GM12878 (cell line): ENCODE data around the gene XRCC4. TPM values are rescaled to one million over a fixed set of nuclear protein-coding genes. Genes with fewer than 3 reads are reported as not detected.

Source experiments
- ATAC-seq: fragments of 200-7000 bp; cut with Tn5 transposase; 3 replicates; pipeline ENCODE4 v1.9.1; 2020; ENCODE audit warnings: mild to moderate bottlenecking, moderate library complexity
- BruUV-seq: library from RNA; stranded (reverse); fragments of 400-500 nt; replicated peaks from 2 replicates; lab custom pipeline; 2021; lab: Mats Ljungman, UMichigan
- CTCF ChIA-PET: fragments of 300-600 bp; sonication (Branson Sonifier 250); formaldehyde crosslinking; extraction: SDS; loops from one replicate; lab custom pipeline; 2021; ENCODE audit warnings: inconsistent platforms; lab: Yijun Ruan, JAX
- POLR2A ChIA-PET: fragments of 350-600 bp; formaldehyde crosslinking; extraction: SDS; loops from one replicate; lab custom pipeline; 2021; ENCODE audit warnings: inconsistent platforms; lab: Charles Lee
- RAD21 ChIA-PET: fragments of 300-600 bp; sonication (Branson Sonifier 250); formaldehyde crosslinking; loops from one replicate; lab custom pipeline; 2023; ENCODE audit warnings: antibody characterized with exemption; ENCODE audit not compliant: unreplicated experiment; lab: Charles Lee
- SMC1A ChIA-PET: fragments of 300-600 bp; sonication (Branson Sonifier 250); formaldehyde crosslinking; loops from one replicate; lab custom pipeline; 2023; ENCODE audit not compliant: unreplicated experiment, uncharacterized antibody; lab: Charles Lee
- DNase-seq: peaks from one replicate; pipeline ENCODE4 v3.0.0-alpha.2; 2011; ENCODE audit warnings: low read depth, low spot score
- FAIRE-seq: peaks from 3 replicates; lab custom pipeline; 2011; peaks lifted over from hg19 to GRCh38; lab: Jason Lieb, UNC
- H2AFZ ChIP-seq: 2 replicates; pipeline ENCODE4 v1.6.0; 2011; ENCODE audit warnings: low read depth, low read length, control low read depth; ENCODE audit not compliant: control insufficient read depth
- H3K27ac ChIP-seq: 2 replicates; pipeline ENCODE4 v1.5.1; 2011; ENCODE audit warnings: control low read depth; ENCODE audit not compliant: control insufficient read depth, insufficient read depth
- H3K27me3 ChIP-seq, 2 experiments: replicated peaks in 1 of 2; 2 replicates each; pipeline versions ENCODE4 v1.6.0 to v1.6.1; 2011; ENCODE audit warnings: low read length in 1 of 2; ENCODE audit not compliant: control insufficient read depth in 2 of 2, insufficient read depth in 2 of 2
- H3K36me3 ChIP-seq, 2 experiments: 2 replicates each; pipeline ENCODE4 v1.5.1; 2011; ENCODE audit warnings: low read length in 1 of 2; ENCODE audit not compliant: control insufficient read depth in 2 of 2, insufficient read depth in 2 of 2
- H3K4me1 ChIP-seq: 2 replicates; pipeline ENCODE4 v1.6.1; 2011; ENCODE audit warnings: mild to moderate bottlenecking, low read length, moderate library complexity, mixed read lengths; ENCODE audit not compliant: control insufficient read depth, insufficient read depth
- H3K4me2 ChIP-seq: 2 replicates; pipeline ENCODE4 v1.6.0; 2011; ENCODE audit warnings: control low read depth; ENCODE audit not compliant: control insufficient read depth, insufficient read depth
- H3K4me3 ChIP-seq: fragments of 200-600 bp; sonication (generic); 2 replicates; pipeline ENCODE4 v1.5.1; 2016
- H3K79me2 ChIP-seq: 2 replicates; pipeline ENCODE4 v1.6.0; 2011; ENCODE audit warnings: low read length; ENCODE audit not compliant: control insufficient read depth, insufficient read depth
- H3K9ac ChIP-seq: 2 replicates; pipeline ENCODE4 v1.8.0; 2011; ENCODE audit warnings: low read length, control low read depth, mixed read lengths; ENCODE audit not compliant: control insufficient read depth, insufficient read depth
- H3K9me3 ChIP-seq: replicated peaks from 3 replicates; pipeline ENCODE4 v1.5.1; 2011; ENCODE audit warnings: mild to moderate bottlenecking, low read length; ENCODE audit not compliant: control insufficient read depth, insufficient read depth
- H4K20me1 ChIP-seq: 2 replicates; pipeline ENCODE4 v1.6.0; 2011; ENCODE audit not compliant: control insufficient read depth, insufficient read depth
- BCL3 ChIP-seq: IDR thresholded peaks from 2 replicates; pipeline ENCODE4 v1.6.1; 2011; ENCODE audit warnings: borderline replicate concordance, low read depth, mild to moderate bottlenecking, moderate library complexity, low read length; ENCODE audit not compliant: insufficient read depth, poor library complexity, severe bottlenecking
- CHD2 ChIP-seq: IDR thresholded peaks from 2 replicates; pipeline ENCODE4 v1.6.1; 2011; ENCODE audit warnings: low read depth, low read length, improper control_type of control experiment, borderline replicate concordance
- FOS ChIP-seq: IDR thresholded peaks from 3 replicates; pipeline ENCODE4 v1.6.1; 2011; ENCODE audit warnings: borderline replicate concordance; ENCODE audit not compliant: insufficient read length; ENCODE audit errors: extremely low read depth
- MXI1 ChIP-seq: fragments of 150-350 bp; IDR thresholded peaks from 2 replicates; pipeline ENCODE4 v1.6.1; 2011; ENCODE audit warnings: low read depth, mild to moderate bottlenecking, inconsistent platforms, low read length, improper control_type of control experiment
- NFYA ChIP-seq: IDR thresholded peaks from 2 replicates; pipeline ENCODE4 v1.6.1; 2011; ENCODE audit warnings: low read depth, mild to moderate bottlenecking, low read length, improper control_type of control experiment, borderline replicate concordance
- NRF1 ChIP-seq: conservative IDR thresholded peaks from 2 replicates; pipeline ENCODE4 v1.6.1; 2011; ENCODE audit warnings: mild to moderate bottlenecking, low read depth, low read length, improper control_type of control experiment
- SREBF1 ChIP-seq: IDR thresholded peaks from 2 replicates; pipeline ENCODE4 v1.6.1; 2012; ENCODE audit warnings: mild to moderate bottlenecking, low read length
- WGBS: methylation state at CpG from one replicate; pipeline ENCODE4 v1.1.6; 2016; ENCODE audit warnings: low lambda C conversion rate; ENCODE audit not compliant: insufficient replicate concordance, insufficient coverage; ENCODE audit errors: missing lambda C conversion rate; 5-methylcytosine and 5-hydroxymethylcytosine counted together
- in situ Hi-C: fragments of 300-500 bp; cut with MboI; formaldehyde crosslinking; loops from 9 replicates; pipeline ENCODE4 v1.14.3; 2018; ENCODE audit warnings: mixed read lengths
- intact Hi-C: fragments of 100-400 bp; cut with micrococcal nuclease; formaldehyde crosslinking; loops from one replicate; pipeline ENCODE4 v1.14.2; 2022; ENCODE audit not compliant: unreplicated experiment
- polyA plus RNA-seq, 11 experiments: library from polyadenylated mRNA; depleted of rRNA in 4 of 11; unstranded in 6 of 11; stranded (reverse) in 5 of 11; fragments of >200 nt; fragmentation: Nextera tagmentation in 4 of 11; fragmentation: Illumina TruSeq in 1 of 11; extraction: Ambion mirVana in 4 of 11; extraction: Trizol in 1 of 11; gene quantifications; 1 replicate in 1 of 11; 2 replicates in 10 of 11; pipeline versions ENCODE4 v1.2.1 to v1.2.3, GENCODE V29; 2011 to 2016; ENCODE audit warnings: inconsistent platforms in 2 of 11, missing spikeins in 2 of 11, low read depth in 1 of 11
- total RNA-seq, 4 experiments: library from RNA; depleted of rRNA in 3 of 4; stranded (reverse); fragments of >200 nt in 3 of 4; fragmentation: Illumina TruSeq in 1 of 4; extraction: Trizol in 1 of 4; gene quantifications; 2 replicates each; pipeline versions ENCODE4 v1.2.1 to v1.2.3, GENCODE V29; 2013 to 2021
- TF ChIP-seq, protein P1 (sequence below): IDR thresholded peaks from 2 replicates; pipeline ENCODE4 v1.6.1; 2012; ENCODE audit warnings: mild to moderate bottlenecking, low read depth, low read length
- TF ChIP-seq, protein P2 (sequence below): fragments of 450-650 bp; IDR thresholded peaks from 2 replicates; pipeline ENCODE4 v1.6.1; 2017; ENCODE audit warnings: low read depth, mild to moderate bottlenecking, moderate library complexity

XRCC4 gene
- total and polyA plus RNA-seq, 10 of the 15 experiments (the other 5 are each of a cell fraction or from before 2014, with no cell fraction given) = 12.1 to 53.6 (median 25.8) TPM

DNA sequence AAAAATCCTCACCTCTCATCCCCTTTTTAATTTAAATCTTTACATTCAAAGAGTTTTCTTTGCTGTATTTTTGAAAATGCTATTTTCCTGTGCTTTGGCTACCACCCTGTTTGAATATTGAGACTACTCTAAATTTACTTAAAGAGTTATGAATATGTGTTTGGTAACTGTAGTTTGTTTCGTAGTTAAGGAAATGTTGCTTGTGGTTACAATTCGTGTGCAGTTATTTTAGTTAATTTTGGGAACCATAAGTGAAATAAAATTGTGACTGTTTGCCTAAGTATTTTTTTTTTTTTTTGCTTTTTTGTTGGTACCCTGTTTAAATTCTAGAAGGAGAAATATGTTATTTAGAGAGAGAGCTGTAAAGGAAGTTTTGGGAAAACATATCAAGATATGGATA is 78.7 kb downstream of the XRCC4 start (continued):
- TF ChIP-seq, protein P1, sequence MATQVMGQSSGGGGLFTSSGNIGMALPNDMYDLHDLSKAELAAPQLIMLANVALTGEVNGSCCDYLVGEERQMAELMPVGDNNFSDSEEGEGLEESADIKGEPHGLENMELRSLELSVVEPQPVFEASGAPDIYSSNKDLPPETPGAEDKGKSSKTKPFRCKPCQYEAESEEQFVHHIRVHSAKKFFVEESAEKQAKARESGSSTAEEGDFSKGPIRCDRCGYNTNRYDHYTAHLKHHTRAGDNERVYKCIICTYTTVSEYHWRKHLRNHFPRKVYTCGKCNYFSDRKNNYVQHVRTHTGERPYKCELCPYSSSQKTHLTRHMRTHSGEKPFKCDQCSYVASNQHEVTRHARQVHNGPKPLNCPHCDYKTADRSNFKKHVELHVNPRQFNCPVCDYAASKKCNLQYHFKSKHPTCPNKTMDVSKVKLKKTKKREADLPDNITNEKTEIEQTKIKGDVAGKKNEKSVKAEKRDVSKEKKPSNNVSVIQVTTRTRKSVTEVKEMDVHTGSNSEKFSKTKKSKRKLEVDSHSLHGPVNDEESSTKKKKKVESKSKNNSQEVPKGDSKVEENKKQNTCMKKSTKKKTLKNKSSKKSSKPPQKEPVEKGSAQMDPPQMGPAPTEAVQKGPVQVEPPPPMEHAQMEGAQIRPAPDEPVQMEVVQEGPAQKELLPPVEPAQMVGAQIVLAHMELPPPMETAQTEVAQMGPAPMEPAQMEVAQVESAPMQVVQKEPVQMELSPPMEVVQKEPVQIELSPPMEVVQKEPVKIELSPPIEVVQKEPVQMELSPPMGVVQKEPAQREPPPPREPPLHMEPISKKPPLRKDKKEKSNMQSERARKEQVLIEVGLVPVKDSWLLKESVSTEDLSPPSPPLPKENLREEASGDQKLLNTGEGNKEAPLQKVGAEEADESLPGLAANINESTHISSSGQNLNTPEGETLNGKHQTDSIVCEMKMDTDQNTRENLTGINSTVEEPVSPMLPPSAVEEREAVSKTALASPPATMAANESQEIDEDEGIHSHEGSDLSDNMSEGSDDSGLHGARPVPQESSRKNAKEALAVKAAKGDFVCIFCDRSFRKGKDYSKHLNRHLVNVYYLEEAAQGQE = no peak
- TF ChIP-seq FOS = no peak
- no peak for TF ChIP-seq BCL3
- TF ChIP-seq CHD2 = no peak
- TF ChIP-seq NRF1 = no peak

- RAD21 ChIA-PET = no interaction called here
- FAIRE-seq = no peak
- CTCF ChIA-PET = no interaction called here
- ATAC-seq = no peak
- Histone ChIP-seq H4K20me1 (no peaks in the 10 kb centered on the region), H3K4me2 (no peak overlapping the region), H3K27me3 (no peaks in the 10 kb centered on the region), H3K9me3 (no peaks in the 10 kb centered on the region), H3K27ac (no peak overlapping the region), H3K36me3 (no peaks in the 10 kb centered on the region), H3K79me2 (no peaks in the 10 kb centered on the region), H3K4me1 (no peaks in the 10 kb centered on the region), H3K9ac (no peak overlapping the region), H2AFZ (no peak overlapping the region), H3K4me3 (no peak overlapping the region)
- TF ChIP-seq, protein P2, sequence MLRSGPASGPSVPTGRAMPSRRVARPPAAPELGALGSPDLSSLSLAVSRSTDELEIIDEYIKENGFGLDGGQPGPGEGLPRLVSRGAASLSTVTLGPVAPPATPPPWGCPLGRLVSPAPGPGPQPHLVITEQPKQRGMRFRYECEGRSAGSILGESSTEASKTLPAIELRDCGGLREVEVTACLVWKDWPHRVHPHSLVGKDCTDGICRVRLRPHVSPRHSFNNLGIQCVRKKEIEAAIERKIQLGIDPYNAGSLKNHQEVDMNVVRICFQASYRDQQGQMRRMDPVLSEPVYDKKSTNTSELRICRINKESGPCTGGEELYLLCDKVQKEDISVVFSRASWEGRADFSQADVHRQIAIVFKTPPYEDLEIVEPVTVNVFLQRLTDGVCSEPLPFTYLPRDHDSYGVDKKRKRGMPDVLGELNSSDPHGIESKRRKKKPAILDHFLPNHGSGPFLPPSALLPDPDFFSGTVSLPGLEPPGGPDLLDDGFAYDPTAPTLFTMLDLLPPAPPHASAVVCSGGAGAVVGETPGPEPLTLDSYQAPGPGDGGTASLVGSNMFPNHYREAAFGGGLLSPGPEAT = no peak
- TF ChIP-seq SREBF1 (no peak), BCL3 (no peak), NFYA (no peak), MXI1 (no peak)
- SMC1A ChIA-PET = interaction anchor here (1.0 kb wide), 1 partner anchor 274 kb away, joined by 3 read pairs; no protein-coding TSS in a partner anchor
- POLR2A ChIA-PET = no interaction called here
- no peak for DNase-seq
- BruUV-seq = no TSS peak
- intact Hi-C loops = no loop called here
- in situ Hi-C loops = no loop called here
- 95% methylated on average over 2 of the region's 2 CpGs for whole genome bisulfite sequencing
These were observed 79.8 kb downstream of the XRCC4 start for GRCh38 chr5:83157163-83157562.
